ENCODE data around the gene ETFBKMT. TPM values are rescaled to one million over a fixed set of nuclear protein-coding genes. Genes with fewer than 3 reads are reported as not detected.

ETFBKMT gene
- total RNA-seq, 1 donor from 2014 or later, result 3.7 TPM

- peaks cover 14% of the 10 kb centered on the region for H3K4me1 Mint-ChIP-seq (ENCODE audit: unreplicated experiment)
- no peak overlapping the region for H3K27ac Mint-ChIP-seq (ENCODE audit: unreplicated experiment)
- H3K4me3 Mint-ChIP-seq (ENCODE audit: unreplicated experiment), result no peak overlapping the region
- no peak for TF ChIP-seq CTCF (IDR thresholded peaks at IDR 0.05)
- H3K27me3 Mint-ChIP-seq (ENCODE audit: unreplicated experiment), result peaks cover 3% of the 10 kb centered on the region
- no peaks in the 10 kb centered on the region for H3K36me3 Mint-ChIP-seq (ENCODE audit: unreplicated experiment)
- no peak for DNase-seq (ENCODE audit: extremely low spot score, unreplicated experiment)
- H3K9me3 Mint-ChIP-seq (ENCODE audit: unreplicated experiment), result no peaks in the 10 kb centered on the region
Measured at GRCh38 chr12:31655792-31656191, 3.7 kb upstream of the ETFBKMT start.

DNA sequence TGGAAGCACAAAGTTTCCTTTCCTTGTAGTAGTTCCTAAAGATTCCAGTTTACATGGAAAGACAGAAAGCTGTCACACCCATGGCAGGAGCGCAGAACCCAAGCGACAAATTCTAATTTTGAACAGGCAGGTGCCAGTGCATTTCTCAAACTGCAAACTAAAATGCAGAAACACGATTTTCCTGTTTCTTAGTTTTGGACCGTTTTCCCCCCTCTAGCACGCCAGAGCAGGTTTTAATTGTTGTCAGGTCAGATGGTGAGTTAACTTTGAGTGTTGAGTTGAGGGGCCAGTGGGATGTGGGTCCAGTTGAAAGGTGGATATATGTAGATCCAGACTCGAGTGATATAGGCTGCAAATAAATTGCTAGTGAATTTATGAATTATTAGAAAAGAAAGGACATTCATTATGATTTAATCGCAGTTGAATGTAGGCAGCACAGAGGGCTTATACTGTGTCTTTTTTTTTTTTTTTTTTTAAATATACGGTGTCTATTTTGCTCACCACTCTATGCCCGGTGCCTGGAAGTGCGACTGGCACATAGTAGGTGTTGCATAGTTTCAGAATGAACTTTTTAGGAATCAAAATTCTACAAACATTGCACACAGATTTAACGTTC, 909 bp upstream of the ETFBKMT start:
- peak; percentile 23 for DNase-seq (ENCODE audit: extremely low spot score, unreplicated experiment)
- peaks cover 3% of the 10 kb centered on the region for H3K27me3 Mint-ChIP-seq (ENCODE audit: unreplicated experiment)
- peak overlapping the region; percentile 98 for H3K27ac Mint-ChIP-seq (ENCODE audit: unreplicated experiment)
- peaks cover 11% of the 10 kb centered on the region for H3K36me3 Mint-ChIP-seq (ENCODE audit: unreplicated experiment)
- H3K4me3 Mint-ChIP-seq (ENCODE audit: unreplicated experiment), result peak overlapping the region; percentile 96
- no peak for TF ChIP-seq CTCF (IDR thresholded peaks at IDR 0.05)
- H3K9me3 Mint-ChIP-seq (ENCODE audit: unreplicated experiment), result no peaks in the 10 kb centered on the region
- H3K4me1 Mint-ChIP-seq (ENCODE audit: unreplicated experiment), result peaks cover 9% of the 10 kb centered on the region

DNA sequence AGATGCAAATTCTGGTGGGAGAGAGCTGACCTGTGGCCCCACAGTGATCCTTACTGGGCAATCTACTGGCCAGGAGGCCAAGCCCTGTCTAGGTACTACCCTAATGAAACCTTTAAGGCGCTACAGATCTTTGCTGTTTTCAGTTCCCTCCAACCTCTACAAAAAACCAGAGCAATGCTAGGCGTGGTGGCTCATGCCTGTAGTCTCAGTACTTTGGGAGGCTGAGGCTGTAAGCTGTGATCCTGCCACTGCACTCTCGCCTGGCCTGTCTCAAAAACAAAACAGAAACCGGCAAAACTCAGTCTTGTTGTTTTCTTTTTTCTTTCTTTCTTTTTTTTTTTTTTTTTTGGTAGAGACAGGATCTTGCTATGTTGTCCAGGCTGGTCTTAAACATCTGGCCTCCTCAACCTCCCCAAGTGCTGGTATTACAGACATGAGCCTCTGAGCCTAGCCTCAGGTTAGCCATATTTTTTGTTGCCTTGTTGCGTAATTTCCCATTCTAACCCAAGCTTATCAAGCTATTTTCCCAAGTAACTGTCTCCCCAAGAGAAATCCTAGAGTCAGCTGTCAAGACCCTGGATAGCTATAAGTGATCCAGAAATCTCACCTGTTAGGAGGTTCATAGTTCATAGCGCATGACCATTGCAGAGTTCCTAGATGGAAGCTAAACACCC, 2.8 kb downstream of the ETFBKMT start:
- Mint-ChIP-seq H3K9me3 (ENCODE audit: unreplicated experiment) (no peaks in the 10 kb centered on the region), H3K27ac (ENCODE audit: unreplicated experiment) (no peak overlapping the region), H3K36me3 (ENCODE audit: unreplicated experiment) (peaks cover 21% of the 10 kb centered on the region), H3K4me1 (ENCODE audit: unreplicated experiment) (peaks cover 9% of the 10 kb centered on the region), H3K4me3 (ENCODE audit: unreplicated experiment) (no peak overlapping the region), H3K27me3 (ENCODE audit: unreplicated experiment) (no peaks in the 10 kb centered on the region)
- no peak for DNase-seq (ENCODE audit: extremely low spot score, unreplicated experiment)
- no peak for TF ChIP-seq CTCF (IDR thresholded peaks at IDR 0.05)

- H3K27me3 Mint-ChIP-seq (ENCODE audit: unreplicated experiment), result no peaks in the 10 kb centered on the region
- TF ChIP-seq CTCF (IDR thresholded peaks at IDR 0.05), result no peak
- peaks cover 6% of the 10 kb centered on the region for H3K4me1 Mint-ChIP-seq (ENCODE audit: unreplicated experiment)
- DNase-seq (ENCODE audit: extremely low spot score, unreplicated experiment), result no peak
- H3K9me3 Mint-ChIP-seq (ENCODE audit: unreplicated experiment), result no peaks in the 10 kb centered on the region
- H3K36me3 Mint-ChIP-seq (ENCODE audit: unreplicated experiment), result peaks cover 24% of the 10 kb centered on the region
- no peak overlapping the region for H3K27ac Mint-ChIP-seq (ENCODE audit: unreplicated experiment)
- no peak overlapping the region for H3K4me3 Mint-ChIP-seq (ENCODE audit: unreplicated experiment)
Measured at GRCh38 chr12:31663576-31663975, 4.1 kb downstream of the ETFBKMT start.

GRCh38 chr12:31664038-31664437, 4.5 kb downstream of the ETFBKMT start:
- Mint-ChIP-seq H3K27ac (ENCODE audit: unreplicated experiment) (no peak overlapping the region), H3K36me3 (ENCODE audit: unreplicated experiment) (peaks cover 27% of the 10 kb centered on the region), H3K9me3 (ENCODE audit: unreplicated experiment) (peaks cover 4% of the 10 kb centered on the region), H3K4me3 (ENCODE audit: unreplicated experiment) (no peak overlapping the region), H3K4me1 (ENCODE audit: unreplicated experiment) (peaks cover 5% of the 10 kb centered on the region), H3K27me3 (ENCODE audit: unreplicated experiment) (no peaks in the 10 kb centered on the region)
- no peak for DNase-seq (ENCODE audit: extremely low spot score, unreplicated experiment)
- no peak for TF ChIP-seq CTCF (IDR thresholded peaks at IDR 0.05)

All from osteocyte (in vitro differentiated cells).